Hematopoietic multipotent progenitor cell treated with erythropoietin and hydrocortisone succinate and interleukin-3 and kit ligand, for 4 days (in vitro differentiated cells): ENCODE measurements around the gene STARD5.
"Not testable (repeated sequence)": the region's sequence is repeated elsewhere in the genome, so short reads cannot be mapped to it uniquely, and the experiment has no call there.

Experiments
- DNase-seq: peaks from one replicate; pipeline ENCODE4 v3.0.0-alpha.2; 2015

Gene STARD5

GRCh38 chr15:81323944-81324881 lies at the start of gene STARD5:
Gene STARD5, minus strand, starts transcription at chr15:81324141. Its CDS starts 42 bp downstream, at chr15:81324099.
- DNase-seq: peak; percentile 99

- DNase-seq: no peak
These were observed 49.2 kb upstream of the STARD5 start for GRCh38 chr15:81373176-81373575.

DNA sequence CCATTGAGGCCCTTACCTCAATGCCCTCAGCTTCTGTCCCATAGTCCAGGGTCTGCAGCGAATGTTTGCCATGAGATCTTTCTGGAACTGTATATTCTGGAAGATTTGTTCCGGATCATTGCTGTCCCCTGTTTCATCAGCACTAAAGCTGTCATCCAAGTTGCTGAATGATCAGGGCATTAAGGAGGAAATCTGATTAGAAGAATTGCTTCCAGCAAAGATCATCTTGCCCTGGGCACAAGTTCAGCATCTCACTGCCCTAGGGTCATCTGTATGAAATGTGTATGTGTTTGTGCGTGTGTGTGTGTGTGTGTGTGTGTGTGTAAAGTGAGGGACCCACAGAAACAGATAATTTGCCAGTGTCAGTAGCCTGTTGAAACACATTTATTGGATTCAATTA lies 48.6 kb upstream of the STARD5 start:
- no peak for DNase-seq

GRCh38 chr15:81363718-81364500 lies 40.0 kb upstream of the STARD5 start:
- DNase-seq: no peak

DNA sequence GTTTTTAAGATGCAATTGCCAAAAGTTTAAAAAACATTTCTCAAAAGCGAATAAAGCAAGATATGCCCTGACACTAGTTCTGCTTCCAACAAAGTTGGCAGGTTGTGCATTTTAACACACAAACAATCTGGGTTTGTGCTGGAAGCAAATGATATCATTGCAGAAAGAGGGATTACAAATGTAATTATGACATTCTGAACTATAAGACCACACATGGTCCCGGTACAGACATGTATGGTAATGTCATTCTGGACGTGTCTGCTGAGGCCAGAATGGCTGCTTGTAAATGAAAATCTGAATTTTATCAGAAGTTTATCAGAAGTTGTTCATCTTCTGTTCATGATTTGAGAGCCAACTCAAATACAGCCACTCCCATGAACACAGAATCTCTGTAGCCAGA lies 39.3 kb upstream of the STARD5 start:
- DNase-seq: no peak

- no peak for DNase-seq
These were observed 38.8 kb upstream of the STARD5 start for GRCh38 chr15:81362790-81363189.

- no peak for DNase-seq
These were observed 38.0 kb upstream of the STARD5 start for GRCh38 chr15:81361891-81362290.

- no peak for DNase-seq
These were observed 36.5 kb upstream of the STARD5 start for GRCh38 chr15:81360491-81360890.

- DNase-seq: no peak
These were observed 34.3 kb upstream of the STARD5 start for GRCh38 chr15:81358248-81358647.

GRCh38 chr15:81357180-81357686 lies 33.3 kb upstream of the STARD5 start:
- peak; percentile 19 for DNase-seq

GRCh38 chr15:81356252-81356651 lies 32.3 kb upstream of the STARD5 start:
- no peak for DNase-seq

DNA sequence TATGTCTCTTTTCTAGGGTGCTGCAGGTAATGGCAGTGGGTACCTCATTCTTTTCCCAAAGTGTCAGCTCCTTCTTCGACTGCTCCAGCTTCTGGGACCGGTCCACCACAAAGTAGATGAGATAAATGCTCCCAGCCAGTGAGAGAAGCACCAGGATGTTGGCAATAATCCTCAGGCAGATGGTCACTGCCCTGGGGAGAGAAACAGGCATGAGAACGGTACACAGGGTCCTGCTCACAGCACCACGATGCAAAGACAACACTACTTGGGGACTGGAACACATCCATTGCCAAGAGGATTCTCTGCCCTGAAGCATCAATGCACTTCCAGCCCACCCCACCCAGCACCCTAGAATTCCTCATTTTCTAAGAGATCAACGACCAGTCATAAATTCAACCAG lies 27.7 kb upstream of the STARD5 start:
- no peak for DNase-seq

DNA sequence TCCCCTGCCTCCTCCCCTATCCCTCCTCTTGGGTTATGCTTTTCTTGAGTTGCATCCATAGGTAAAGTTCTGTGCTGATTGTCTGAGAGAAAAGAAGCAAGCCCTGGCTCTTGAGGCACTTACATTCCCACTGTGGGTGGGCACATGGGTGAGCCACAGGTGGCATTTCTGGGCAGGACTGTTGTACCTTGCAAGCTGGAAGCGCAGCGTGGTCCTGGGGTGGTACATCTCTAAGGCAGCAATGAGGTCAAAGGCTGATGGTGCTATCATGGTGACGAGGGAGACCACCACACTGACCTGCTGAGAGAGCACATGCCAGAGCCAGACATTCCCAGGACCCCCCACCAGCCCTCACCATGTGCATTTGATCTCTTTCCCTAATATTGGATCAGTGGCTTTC lies 25.3 kb upstream of the STARD5 start:
- no peak for DNase-seq

DNA sequence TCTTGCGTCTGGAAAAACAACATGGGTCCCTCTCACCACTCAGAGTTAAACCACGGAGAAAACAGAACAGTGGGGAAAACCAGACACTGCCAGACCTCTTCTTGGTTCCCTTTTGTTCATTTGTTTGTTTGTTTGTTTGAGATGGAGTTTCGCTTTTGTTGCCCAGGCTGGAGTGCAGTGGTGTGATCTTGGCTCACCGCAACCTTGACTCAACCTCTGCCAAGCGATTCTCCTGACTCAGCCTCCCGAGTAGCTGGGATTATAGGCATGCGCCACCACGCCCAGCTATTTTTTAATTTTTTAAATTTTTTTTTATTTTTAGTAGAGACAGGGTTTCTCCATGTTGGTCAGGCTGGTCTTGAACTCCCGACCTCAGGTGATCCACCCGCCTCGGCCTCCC lies 24.8 kb upstream of the STARD5 start:
- DNase-seq: not testable (repeated sequence)

DNA sequence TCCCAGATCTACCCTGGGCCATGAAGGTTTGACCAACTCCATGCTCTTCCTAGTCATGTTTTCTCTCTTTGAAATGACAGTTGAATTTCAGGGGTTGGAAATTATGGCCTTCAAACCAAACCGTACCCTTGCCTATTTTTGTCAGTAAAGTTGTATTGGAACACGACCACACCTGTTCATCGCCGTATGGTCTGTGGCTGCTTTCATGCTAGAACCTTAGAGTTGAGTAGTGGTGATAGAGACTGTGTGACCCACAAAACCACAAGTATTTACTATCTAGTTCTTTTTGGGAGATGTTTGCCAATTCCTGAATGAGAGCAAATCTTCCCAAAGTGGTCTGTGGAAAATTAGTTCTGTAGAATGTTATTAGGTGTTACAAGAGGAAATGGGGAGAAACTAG lies 24.0 kb upstream of the STARD5 start:
- no peak for DNase-seq

GRCh38 chr15:81346611-81347010 lies 22.7 kb upstream of the STARD5 start:
- DNase-seq: no peak

- DNase-seq: no peak
These were observed 19.4 kb upstream of the STARD5 start for GRCh38 chr15:81343371-81343770.

GRCh38 chr15:81341351-81341750 lies 17.4 kb upstream of the STARD5 start:
- no peak for DNase-seq

GRCh38 chr15:81339851-81340250 lies 15.9 kb upstream of the STARD5 start:
- DNase-seq: no peak

- DNase-seq: no peak
These were observed 15.4 kb upstream of the STARD5 start for GRCh38 chr15:81339321-81339720.

DNA sequence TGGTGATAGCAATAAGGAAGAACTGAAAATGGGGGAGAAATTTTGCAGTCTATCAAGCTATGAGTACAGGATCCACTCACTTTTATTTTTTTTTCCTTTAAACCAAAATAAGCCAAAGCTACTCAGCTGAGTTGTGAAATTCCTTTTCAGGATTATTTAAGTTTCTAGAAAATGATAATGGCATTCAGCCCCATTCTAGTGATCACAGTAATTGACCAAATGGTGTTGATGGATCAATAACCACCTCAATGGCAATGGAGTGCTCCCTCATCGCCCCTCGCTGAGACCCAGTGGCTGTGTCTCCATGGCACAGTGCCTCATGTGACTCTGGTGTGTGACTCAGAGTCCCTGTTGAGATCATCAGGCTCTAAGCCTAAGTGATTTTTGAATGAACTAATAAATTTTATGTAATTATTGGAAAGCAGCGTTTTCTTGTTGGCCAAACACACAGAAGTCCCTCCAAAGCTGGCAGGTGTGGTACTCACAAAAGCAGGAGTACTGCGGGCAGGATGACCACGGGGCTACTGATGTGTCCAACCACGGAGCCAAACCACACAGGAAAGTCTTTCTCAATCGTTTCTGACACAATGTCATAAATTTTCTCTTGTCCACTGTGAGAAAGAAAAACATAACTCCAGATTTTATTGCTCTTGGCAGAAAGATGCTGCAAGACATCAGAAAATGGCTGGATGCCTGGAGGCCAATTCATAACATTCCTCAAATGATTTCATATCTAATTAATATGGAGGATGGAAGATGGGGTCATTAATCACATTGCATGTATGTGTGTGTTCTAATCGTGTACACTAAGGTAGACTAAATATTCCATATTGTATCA lies 14.4 kb upstream of the STARD5 start:
- peak; percentile 47 for DNase-seq

DNA sequence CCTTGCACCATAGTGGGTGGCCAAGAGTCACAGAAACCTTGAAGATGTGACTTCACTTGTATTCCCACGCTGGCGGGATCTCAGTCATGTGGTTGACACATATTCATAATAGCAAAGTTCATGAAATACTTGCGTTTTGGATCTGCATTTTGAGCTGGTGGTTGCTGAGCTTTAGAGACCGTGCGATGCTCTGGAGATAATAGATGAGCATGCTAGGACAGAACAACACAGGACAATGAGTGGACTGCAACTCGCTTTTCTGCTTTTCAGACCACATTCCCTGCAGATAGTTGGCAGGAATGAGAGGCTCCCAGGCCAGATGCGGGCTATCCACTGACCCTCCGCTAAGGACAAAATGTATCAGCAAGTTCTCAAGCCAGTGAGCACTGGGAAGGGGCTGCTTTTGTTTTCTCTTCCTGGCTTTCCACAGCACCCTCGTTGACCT lies 13.8 kb upstream of the STARD5 start:
- DNase-seq: no peak

DNA sequence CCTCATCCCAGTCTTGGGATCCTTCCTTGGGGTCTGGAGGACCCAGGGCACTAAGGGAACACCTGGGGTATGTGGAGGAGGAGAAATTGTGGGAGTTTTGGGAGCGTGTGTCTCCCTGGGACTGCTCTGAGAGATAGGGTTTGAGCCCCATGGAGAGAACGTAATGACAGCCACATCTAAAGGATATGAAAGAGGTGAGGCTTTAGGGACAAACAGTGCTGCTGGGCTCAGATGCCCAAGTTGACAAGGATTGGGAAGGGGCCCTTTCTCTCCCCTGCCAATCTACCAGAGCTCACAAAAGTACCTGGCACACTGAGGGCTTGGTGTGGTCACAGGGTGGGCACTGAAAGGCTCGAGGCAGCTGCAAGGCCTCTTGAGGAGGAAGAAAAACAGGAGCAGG lies 13.3 kb upstream of the STARD5 start:
- DNase-seq: no peak
